ENCODE data around the gene PSG6.
"Not testable (repeated sequence)": the region's sequence is repeated elsewhere in the genome, so short reads cannot be mapped to it uniquely, and the experiment has no call there.

The PSG6 gene

DNA sequence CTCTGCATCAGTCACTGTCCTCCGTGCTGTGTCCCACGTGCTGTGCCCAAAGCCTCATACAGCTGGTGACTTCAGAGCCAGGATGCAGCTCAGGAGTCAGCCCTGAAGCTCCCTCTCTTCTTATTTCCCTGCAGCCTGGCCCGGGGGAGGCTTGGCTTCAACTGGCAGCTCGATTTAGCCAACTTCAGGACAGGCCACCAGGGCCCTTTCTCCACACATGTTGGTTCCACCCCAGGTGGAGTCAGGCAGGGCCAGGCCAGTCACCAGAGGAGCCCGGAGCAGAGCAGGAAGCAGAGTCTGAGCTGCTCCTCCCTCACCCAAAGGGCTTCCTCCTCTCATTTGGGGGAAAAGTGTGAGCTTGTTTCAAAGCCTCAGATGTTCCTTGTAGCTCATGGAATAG, 11.5 kb downstream of the PSG6 start:
- not testable (repeated sequence) for DNase-seq (ENCODE audit: low read depth)

DNA sequence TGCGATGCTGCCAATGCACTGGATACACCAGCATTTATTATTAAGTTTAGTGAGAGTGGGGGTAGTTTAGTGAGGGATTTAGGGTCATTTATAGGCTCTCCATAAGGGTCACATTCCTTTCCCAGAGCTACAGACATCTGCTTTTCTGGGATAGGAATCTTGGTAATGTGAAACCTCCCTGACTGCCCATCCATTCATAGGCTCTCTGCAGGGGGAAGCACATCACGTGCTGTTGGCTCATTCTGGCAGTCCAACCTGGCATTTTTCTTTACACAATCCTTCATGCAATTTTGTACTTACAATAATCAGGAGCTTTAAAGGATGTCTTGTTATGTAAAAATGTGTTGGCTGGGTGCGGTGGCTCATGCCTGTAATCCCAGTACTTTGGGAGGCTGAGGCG, 17.1 kb downstream of the PSG6 start:
- not testable (repeated sequence) for DNase-seq (ENCODE audit: low read depth)

DNA sequence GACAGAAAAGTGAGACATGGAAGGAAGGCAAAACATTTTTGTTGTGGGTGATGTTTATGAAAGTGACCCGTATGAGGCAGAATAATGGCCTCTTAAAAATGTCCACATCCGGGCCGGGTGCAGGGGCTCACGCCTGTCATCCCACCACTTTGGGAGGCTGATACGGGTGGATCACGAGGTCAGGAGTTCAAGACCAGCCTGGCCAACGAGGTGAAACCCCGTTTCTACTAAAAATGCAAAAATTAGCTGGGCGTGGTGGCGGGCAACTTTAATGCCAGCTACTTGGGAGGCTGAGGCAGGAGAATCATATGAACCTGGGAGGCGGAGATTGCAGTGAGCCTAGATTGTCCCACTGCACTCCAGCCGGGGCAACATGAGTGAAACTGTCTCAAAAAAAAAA, 18.0 kb downstream of the PSG6 start:
- not testable (repeated sequence) for DNase-seq (ENCODE audit: low read depth)

DNA sequence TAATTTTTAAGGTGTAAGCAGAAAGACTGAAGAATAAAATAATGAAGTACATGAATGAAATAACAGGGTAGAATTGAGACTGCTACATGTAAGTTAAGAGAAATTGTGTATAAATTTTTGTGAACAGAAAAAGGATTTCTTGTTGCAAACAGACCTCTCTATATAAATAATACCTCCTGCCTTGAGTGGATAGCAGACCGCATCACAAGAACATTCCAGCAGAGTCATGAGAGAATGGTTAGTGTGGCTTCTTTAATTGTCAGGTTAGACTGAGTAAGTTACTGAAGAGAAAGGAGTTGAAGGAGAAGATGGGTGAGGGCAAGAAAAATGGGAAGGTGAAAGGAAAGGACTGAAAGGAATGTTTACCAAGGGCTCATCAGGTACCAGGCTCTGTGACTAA, 18.6 kb downstream of the PSG6 start:
- not testable (repeated sequence) for DNase-seq (ENCODE audit: low read depth)

DNA sequence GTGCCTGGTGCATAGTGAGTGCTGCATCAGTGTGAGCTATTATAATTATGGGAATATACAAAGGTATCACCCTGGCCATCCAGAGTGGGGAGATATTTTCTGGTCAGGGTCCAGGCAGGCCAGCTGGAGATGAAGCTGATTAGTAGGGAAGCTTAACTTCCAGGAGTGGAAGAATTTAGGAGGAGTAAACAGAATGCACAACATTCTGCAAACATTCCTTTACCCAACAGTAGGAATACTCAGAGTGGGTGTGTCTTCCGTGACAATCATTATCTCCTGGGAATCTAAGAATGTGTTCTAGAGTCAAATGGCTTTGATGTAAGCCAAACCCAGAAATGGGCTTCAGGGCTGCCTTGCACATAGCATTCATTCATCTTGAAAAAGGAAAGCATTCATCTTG, 19.0 kb downstream of the PSG6 start:
- DNase-seq (ENCODE audit: low read depth) = not testable (repeated sequence)

DNA sequence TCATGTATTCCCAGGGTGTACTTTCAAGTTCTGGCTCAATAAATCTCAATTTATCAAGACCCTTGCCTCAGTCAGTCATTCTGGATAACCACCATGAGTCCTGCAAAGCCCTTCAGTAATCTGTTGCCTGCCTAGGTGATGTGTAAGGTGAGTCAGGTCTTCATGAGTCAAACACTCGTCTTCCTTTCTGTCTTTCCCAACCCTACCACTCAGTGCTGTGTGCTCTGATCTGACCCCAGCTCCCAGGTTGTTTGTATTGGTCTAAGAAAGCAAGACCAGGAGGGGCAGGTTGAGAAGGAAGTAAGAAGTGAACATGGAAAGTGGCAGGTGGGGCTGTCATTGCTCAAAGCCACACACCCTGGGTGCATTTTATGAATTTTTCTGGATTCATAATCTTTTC, 20.0 kb downstream of the PSG6 start:
- not testable (repeated sequence) for DNase-seq (ENCODE audit: low read depth)

DNA sequence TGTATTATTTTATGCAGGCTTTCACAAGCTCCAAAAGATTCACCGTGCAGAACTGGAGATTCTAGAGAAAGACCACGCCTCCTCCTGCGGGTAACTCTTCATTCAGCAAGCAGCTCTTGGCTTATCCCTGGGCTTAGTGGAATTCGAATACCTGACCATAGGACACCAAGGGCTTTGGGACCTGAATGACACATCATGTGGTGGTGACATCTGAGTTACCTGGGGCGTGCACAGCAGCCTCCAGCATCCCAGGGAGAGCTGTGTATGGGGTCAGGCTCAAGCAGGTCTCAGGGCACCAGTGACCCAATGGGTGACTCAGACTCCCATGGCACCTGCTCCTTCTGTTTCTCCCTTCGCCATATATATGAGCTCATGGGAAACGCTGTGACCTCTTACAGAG, 27.2 kb downstream of the PSG6 start:
- not testable (repeated sequence) for DNase-seq (ENCODE audit: low read depth)

DNA sequence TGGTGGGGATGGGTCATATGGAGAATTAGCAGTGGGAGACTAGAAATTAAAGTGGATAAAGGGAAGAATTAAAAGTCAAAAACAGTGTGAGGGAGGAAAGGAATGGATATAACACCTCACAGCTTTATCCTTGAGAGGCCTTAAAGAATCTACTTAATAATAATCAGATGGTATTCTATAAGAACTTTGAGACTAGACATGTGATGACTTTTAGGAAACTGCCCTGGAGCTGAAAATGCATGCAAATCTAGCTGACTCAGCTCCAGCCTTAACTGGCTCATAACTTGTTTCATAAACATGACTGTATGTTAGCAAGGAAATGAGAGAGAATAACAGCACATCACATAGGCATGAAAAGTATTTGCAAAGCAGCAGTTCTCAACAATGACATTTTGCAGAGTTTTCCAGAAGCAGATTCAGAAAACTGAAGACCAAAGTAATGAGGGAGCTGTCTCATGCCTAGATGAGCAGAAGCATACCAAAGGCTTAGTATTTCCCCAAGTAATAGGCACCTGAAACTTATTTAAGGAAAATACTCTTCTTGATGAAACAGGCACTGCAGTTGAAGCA, 29.7 kb downstream of the PSG6 start:
- DNase-seq (ENCODE audit: low read depth) = not testable (repeated sequence)

DNA sequence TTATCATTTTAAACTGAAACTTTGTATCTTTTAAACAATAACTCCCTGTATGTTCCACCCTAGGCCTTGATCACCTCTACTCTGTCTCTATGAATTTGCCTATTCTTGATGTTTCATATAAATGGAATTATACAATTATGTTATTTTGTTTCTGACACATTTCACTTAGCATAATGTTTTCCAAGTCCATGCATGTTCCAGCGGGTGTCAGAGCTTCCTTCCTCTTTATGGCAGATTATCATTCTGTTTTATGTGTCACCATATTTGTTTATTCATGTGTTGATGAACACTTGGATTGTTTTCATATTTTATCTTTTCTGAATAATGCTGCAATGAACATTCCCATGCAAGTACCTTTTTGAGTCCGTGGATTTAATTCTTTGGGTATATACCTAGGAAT, 35.0 kb downstream of the PSG6 start:
- not testable (repeated sequence) for DNase-seq (ENCODE audit: low read depth)

DNA sequence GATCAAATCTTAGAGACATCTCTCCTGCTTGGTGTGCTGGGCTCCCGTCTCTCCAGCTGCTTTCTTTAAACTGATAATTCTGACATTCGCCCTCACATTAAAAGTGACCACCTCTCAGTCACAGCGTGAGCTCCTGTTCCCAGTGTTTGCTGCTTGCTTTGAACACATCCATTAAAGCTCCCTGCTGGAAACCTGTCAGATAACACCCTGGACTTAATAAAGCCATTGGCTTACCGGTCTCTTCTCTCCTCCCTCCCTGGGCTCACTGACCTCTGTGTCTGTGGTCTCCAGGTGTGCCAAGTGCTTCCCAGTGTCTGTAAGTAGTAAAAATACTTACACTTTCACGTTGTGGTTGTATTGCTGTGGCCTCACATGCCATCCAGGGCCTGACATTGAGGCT, 35.7 kb downstream of the PSG6 start:
- DNase-seq (ENCODE audit: low read depth) = not testable (repeated sequence)

DNA sequence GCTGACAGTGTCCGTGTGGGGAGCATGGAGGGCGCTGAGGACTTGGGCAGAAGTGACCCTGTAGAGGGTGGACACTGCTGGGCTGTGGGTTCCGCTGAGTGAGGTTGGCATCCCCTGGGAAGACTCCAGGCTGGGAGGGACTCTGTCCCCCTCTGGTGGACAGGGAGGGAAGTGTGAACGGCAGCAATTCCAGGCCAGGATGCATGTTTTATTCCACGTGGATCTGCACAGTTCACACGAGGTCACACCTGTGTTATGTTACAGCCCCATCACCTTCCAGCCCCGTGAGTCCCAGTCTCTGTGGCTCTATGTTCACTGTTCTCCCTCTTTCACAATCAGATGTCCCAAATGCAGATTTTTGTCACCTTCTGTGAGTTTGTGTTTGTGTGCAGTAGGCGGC, 36.4 kb downstream of the PSG6 start:
- DNase-seq (ENCODE audit: low read depth) = not testable (repeated sequence)

DNA sequence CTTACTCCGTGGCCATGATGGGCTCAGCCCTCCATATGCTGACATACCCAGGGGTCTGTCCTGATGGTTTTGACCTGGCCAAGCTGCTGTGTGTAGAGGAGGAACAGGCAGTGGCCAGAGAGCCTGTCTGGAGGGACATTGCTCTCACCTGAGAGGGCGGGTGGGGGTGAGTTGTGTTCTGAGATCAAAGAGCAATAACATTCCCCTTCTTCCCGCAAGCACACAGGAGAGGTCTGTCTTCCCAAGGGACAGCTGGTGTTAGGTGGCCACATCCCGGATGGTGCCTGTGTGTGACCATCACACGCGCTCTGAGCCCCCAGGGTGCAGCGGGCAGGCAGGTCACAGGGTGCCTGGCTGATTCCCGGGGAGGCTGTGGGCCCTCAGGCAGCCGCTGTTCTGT, 37.1 kb downstream of the PSG6 start:
- DNase-seq (ENCODE audit: low read depth) = not testable (repeated sequence)

DNA sequence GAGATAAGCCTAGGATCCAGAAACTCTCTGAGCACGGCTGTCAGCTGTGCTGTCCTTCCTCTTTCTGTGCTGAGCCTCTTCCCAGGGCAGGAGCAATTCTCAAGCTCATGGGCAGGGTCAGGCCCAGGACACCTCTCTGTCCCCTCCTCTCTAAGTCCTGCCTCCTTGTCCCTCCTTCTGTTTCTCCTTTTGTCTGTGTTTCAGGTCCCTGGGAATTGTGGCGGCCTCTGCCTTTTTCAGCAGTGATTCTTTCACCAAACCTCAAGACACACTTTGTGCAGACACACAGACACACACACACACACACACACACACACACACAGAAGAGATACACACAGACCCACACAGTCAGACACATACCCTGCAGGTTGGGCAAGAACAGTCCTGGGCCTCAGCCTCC, 38.1 kb downstream of the PSG6 start, which contains the start of gene PSG1:
Gene PSG1, minus strand, starts transcription at position 101 of the 400 bp plus-strand sequence. CDS start 132 bp downstream, outside the sequence.
- DNase-seq (ENCODE audit: low read depth) = no peak

DNA sequence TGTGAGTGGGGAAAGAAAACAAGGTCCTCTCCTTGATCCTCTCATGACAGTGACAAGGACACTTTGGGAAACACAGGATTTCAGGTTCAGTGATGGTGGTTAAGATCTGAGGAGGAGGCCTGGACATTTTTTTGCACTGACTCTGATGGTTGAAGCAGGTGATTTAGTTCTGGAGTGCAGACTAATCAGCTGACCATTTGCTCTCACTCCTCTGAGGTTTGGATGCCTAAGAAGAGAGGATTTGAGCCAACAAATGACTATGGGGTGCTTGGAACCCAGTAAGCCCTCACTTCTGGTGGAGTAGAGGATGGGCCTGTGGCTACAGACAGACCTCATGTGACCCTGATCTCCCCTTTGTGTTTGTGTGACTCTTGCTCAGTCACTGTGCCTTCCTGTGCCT, 41.1 kb downstream of the PSG6 start:
- DNase-seq (ENCODE audit: low read depth) = not testable (repeated sequence)

DNA sequence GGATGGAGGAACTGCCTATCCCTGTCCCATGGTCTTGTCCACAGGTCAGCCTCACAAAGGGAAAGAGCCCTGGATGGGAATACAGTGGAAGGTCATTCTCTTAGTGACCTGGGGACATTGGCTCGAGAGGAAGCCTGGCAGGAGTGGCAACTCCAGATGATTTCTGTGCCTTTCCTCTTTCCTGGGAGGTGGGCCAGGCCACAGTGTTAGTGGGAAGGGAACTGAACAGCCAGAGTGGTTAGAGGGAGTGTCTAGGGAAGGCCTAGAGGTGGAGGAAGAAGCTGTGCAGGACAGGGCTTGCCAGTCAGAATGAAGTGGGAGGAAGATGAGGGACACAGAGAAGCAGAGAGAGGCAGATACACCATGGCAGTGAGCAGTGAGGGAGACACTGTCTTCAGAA, 41.8 kb downstream of the PSG6 start:
- DNase-seq (ENCODE audit: low read depth) = not testable (repeated sequence)

DNA sequence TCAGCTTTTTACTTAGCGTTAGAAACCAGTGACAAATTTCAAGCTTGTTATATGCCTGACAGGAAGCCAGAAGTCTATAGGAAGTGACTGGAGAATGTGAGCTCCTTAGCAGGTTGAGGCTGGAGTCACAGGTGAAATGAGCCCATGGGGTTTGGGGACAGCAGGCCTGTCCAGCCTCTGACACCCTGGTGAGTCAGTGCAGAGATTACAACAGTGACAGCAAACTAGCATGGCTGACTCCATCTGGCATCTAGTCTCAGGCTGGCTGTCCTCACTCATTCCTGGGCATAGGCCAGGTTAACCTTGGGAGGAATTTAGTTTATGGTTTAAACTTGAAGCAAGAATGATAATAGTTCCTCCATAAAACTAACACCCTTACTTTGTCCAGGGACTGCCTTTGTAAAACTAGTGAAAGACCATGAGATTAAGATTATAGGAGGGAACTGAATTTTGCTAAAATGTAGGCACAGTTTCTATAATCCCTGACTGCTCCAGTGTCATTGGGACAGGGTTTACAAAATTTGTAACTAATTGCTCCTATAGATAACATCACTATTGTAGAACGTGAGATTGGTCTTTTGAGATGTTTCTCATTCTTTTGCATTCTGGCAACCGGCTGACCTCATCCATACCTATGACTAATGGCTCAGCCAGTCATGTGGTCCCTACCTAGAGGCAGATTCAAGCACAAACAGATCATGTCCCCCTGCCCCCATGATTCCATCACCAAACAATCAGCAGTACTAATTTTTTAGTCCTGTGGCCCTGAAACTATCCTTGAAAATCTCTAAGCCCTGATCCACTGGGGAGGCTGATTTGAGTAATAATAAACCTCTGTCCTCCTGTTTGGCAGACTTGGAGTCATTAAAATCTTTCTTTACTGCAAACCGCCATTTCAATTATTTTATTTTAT, 42.5 kb downstream of the PSG6 start:
- not testable (repeated sequence) for DNase-seq (ENCODE audit: low read depth)

DNA sequence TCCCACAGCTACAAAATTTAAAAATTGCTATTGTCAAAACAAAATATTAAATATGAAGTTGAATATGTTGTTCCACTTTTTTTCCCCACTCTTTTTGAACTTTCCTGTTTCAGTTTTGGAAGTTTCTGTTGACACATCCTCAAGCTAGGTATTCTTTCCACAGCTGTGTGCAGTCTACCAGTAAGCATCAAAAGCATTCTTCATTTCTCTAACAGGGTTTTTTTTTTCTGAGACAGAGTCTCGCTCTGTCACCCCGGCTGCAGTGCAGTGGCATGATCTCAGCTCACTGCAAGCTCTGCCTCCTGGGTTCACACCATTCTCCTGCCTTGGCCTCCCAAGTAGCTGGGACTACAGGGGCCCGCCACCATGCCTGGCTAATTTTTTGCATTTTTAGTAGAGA, 43.6 kb downstream of the PSG6 start:
- DNase-seq (ENCODE audit: low read depth) = not testable (repeated sequence)

DNA sequence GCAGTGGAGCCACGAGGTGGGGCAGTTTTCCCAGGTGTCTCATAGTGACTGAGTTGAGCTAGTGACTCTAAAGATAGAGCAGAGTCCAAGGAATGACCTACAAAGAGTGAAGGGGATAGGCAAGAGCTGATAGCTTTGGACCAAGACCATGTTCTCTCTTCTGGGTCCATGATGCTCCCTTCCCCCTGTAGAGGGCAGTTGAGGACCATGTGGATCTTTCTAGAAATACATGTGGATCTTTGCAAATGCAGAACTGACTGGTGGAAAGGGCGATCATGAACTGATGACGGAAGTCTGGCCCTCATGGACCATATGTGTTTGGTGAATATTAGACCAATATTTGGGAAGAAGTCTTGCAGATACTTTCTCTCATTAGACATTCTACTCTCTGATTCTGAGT, 45.1 kb downstream of the PSG6 start:
- DNase-seq (ENCODE audit: low read depth) = no peak

DNA sequence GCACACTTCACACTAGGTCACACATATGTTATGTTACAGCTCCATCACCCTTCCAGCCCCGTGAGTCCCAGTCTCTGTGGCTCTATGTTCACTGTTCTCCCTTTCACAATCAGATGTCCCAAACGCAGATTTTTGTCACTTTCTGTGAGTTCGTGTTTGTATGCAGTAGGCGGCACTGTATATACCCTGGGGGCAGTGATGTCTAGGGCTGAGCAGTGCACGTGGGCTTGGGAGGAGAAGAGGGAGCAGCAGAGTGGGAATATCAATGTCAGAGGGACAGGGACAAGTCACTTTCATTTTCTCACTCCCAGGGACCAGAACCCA, 60.2 kb downstream of the PSG6 start:
- DNase-seq (ENCODE audit: low read depth) = no peak

DNA sequence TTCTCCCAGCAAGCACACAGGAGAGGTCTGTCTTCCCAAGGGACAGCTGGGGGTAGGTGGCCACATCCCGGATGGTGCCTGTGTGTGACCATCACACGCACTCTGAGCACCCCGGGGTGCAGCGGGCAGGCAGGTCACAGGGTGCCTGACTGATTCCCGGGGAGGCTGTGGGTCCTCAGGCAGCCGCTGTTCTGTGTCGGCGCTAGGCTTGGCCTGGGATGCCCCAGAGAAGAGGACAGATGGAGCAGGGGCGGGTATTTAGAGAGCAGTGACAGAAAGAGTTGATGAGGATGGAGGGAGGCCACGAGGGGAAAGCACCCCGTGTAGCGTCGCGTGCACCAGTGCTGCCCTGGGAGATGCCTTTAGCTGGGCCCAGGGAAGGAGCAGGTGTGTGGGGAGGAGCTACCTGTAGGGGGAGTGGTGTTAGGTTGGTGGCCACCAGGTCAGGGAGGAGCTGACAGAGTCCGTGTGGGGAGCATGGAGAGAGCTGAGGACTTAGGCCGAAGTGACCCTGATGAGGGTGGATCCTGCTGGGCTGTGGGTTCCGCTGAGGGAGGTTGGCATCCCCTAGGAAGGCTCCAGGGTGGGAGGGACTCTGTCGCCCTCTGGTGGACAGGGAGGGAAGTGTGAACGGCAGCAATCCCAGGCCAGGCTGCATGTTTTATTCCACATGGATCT, 60.7 kb downstream of the PSG6 start:
- DNase-seq (ENCODE audit: low read depth) = not testable (repeated sequence)

DNA sequence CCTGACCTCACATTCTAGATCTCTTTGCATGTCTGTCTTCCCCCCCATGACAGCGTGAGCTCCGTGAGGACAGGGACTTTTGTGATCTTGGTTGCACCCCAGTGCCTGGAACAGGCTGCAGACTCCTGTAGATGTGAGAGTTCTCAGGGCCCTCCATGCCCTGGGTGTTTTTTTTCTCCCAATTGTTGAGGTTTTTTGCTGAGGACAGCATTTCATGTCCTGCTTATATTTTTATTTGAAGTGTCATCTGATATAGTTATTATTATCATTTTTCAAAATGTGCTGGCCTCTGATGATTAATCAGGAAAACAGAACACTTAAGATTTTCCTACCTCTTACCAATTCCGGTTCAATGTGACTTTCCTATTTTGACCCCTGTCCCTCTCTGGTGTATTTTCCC, 62.9 kb downstream of the PSG6 start:
- not testable (repeated sequence) for DNase-seq (ENCODE audit: low read depth)

DNA sequence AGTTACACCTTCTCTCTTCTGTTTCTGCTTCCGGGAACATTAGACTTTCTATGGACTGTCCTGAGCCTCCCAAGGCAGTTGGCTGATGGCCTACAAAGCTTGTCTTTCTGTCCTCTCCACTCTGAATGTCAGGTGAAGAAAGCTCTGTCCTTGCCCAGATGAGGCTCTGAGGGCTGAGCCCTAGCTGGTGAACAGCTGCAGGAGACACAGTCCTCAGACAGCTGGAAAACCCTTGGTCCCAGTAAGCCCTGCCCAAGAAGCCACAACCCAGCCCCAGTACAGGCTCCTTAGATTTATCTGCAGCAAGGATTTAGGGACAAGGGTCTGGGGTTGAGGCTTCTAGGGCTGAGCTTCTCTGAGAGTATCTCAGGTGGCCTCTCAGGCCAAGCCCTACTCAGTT, 64.5 kb downstream of the PSG6 start:
- DNase-seq (ENCODE audit: low read depth) = not testable (repeated sequence)

DNA sequence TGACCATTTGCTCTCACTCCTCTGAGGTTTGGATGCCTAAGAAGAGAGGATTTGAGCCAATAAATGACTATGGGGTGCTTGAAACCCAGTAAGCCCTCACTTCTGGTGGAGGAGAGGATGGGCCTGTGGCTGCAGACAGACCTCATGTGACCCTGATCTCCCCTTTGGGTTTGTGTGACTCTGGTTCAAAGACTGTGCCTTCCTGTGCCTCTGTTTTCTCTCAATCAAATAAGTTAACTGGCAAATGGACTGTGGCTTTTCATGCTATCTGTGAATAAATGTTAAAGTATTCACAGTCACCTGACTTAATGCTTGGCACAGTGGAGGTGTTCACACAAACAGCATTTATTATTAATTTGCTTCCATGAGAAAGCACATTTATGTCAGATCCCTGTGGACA, 64.9 kb downstream of the PSG6 start:
- not testable (repeated sequence) for DNase-seq (ENCODE audit: low read depth)

Measured in stimulated activated CD8-positive, alpha-beta memory T cell treated with anti-CD3 and anti-CD28 coated beads, Interleukin-4, amount 100 ng/mL, for 24 hours (primary cell).